K562 (cell line): ENCODE results near the gene ABHD5. TPM values are rescaled to one million over a fixed set of nuclear protein-coding genes. Genes with fewer than 3 reads are reported as not detected.

Experiments used
- ARID1B ChIP-seq: fragments of 450-650 bp; IDR thresholded peaks from 2 replicates; pipeline ENCODE4 v1.6.1; 2016; ENCODE audit warnings: antibody characterized with exemption, mild to moderate bottlenecking, inconsistent platforms
- C11orf30 ChIP-seq: fragments of 450-650 bp; IDR thresholded peaks from 2 replicates; pipeline ENCODE4 v1.6.1; 2016; ENCODE audit warnings: low read depth, mild to moderate bottlenecking
- CAMTA2 ChIP-seq: fragments of 250-450 bp; sonication (Bioruptor Pico); conservative IDR thresholded peaks from 2 replicates; pipeline ENCODE4 v1.5.1; 2022
- CBX8 ChIP-seq: fragments of 200-600 bp; sonication (generic); IDR thresholded peaks from 2 replicates; pipeline ENCODE4 v1.6.1; 2012; ENCODE audit warnings: borderline replicate concordance, mixed run types, low read depth, mild to moderate bottlenecking, moderate library complexity, mixed read lengths, low read length, control low read depth, inconsistent platforms; ENCODE audit not compliant: poor library complexity, severe bottlenecking; ENCODE audit errors: extremely low read depth
- CEBPB ChIP-seq: fragments of 450-650 bp; IDR thresholded peaks from 2 replicates; pipeline ENCODE4 v1.6.1; 2016; ENCODE audit warnings: missing genetic modification characterization, missing compliant biosample characterization
- CHD1 ChIP-seq: fragments of 200-600 bp; sonication (generic); IDR thresholded peaks from one replicate; pipeline ENCODE4 v1.6.1; 2012; ENCODE audit warnings: mild to moderate bottlenecking, moderate library complexity, low read length, inconsistent platforms
- GTF2A2 ChIP-seq: IDR thresholded peaks from 2 replicates; pipeline ENCODE4 v1.6.1; 2016; ENCODE audit warnings: mild to moderate bottlenecking, missing genetic modification characterization, missing compliant biosample characterization
- NCOA1 ChIP-seq: fragments of 450-650 bp; IDR thresholded peaks from 2 replicates; pipeline ENCODE4 v1.6.1; 2016; ENCODE audit warnings: low read depth
- NFXL1 ChIP-seq: fragments of 450-650 bp; formaldehyde crosslinking; IDR thresholded peaks from 2 replicates; pipeline ENCODE4 v1.4.0; 2021; ENCODE audit warnings: mild to moderate bottlenecking
- POLR3G ChIP-seq: IDR thresholded peaks from 2 replicates; pipeline ENCODE4 v1.6.1; 2011; ENCODE audit not compliant: insufficient read length, insufficient replicate concordance; ENCODE audit errors: extremely low read depth
- RFX7 ChIP-seq: fragments of 250-450 bp; sonication (Bioruptor Pico); IDR thresholded peaks from 2 replicates; pipeline ENCODE4 v1.5.1; 2021; ENCODE audit warnings: mild to moderate bottlenecking
- SOX6 ChIP-seq: fragments of 450-650 bp; IDR thresholded peaks from 2 replicates; pipeline ENCODE4 v1.6.1; 2014; ENCODE audit warnings: mild to moderate bottlenecking
- SRSF1 ChIP-seq: fragments of 200-400 bp; formaldehyde crosslinking; IDR thresholded peaks from 2 replicates; pipeline ENCODE4 v1.6.1; 2017; ENCODE audit warnings: mild to moderate bottlenecking, low read depth, low read length, moderate library complexity
- TBP ChIP-seq: optimal IDR thresholded peaks from 2 replicates; pipeline ENCODE3; 2011; ENCODE audit warnings: low read depth, low read length, improper control_type of control experiment
- ZBTB17 ChIP-seq: fragments of 450-650 bp; formaldehyde crosslinking; IDR thresholded peaks from 2 replicates; pipeline ENCODE4 v1.4.0; 2020; ENCODE audit warnings: mild to moderate bottlenecking
- ZC3H4 ChIP-seq: sonication (generic); formaldehyde crosslinking; IDR thresholded peaks from 2 replicates; pipeline ENCODE4 v1.9.0; 2021; ENCODE audit warnings: missing genetic modification reagents, borderline replicate concordance
- ZNF224 ChIP-seq: sonication (generic); formaldehyde crosslinking; IDR thresholded peaks from 2 replicates; pipeline ENCODE4 v1.8.0; 2022; ENCODE audit warnings: mild to moderate bottlenecking, missing genetic modification reagents
- polyA plus RNA-seq, 8 experiments: library from polyadenylated mRNA; depleted of rRNA in 4 of 8; stranded (reverse) in 5 of 8; unstranded in 3 of 8; fragments of >200 nt; fragmentation: Nextera tagmentation in 2 of 8; fragmentation: Illumina TruSeq in 1 of 8; extraction: Ambion mirVana in 2 of 8; extraction: Trizol in 1 of 8; gene quantifications; 2 replicates each; pipeline versions ENCODE4 v1.2.1 to v1.2.3, GENCODE V29; 2011 to 2014; ENCODE audit warnings: inconsistent platforms in 1 of 8, missing spikeins in 1 of 8
- total RNA-seq, 7 experiments: library from RNA; depleted of rRNA in 6 of 7; stranded (reverse); fragments of >200 nt in 6 of 7; fragmentation: Illumina TruSeq in 2 of 7; extraction: Trizol in 2 of 7; gene quantifications; 2 replicates each; pipeline versions ENCODE4 v1.2.1 to v1.2.3, GENCODE V29; 2011 to 2021; ENCODE audit warnings: low replicate concordance in 1 of 7
- TF ChIP-seq, protein P1 (sequence below): sonication (generic); formaldehyde crosslinking; IDR thresholded peaks from 2 replicates; pipeline ENCODE4 v1.8.0; 2022; ENCODE audit warnings: mild to moderate bottlenecking, missing genetic modification reagents
- TF ChIP-seq, protein P2 (sequence below): sonication (generic); formaldehyde crosslinking; IDR thresholded peaks from 2 replicates; pipeline ENCODE4 v1.8.0; 2022; ENCODE audit warnings: missing genetic modification reagents, mild to moderate bottlenecking, borderline replicate concordance
- TF ChIP-seq, protein P3 (sequence below): sonication (generic); formaldehyde crosslinking; IDR thresholded peaks from 2 replicates; pipeline ENCODE4 v1.8.1; 2023; ENCODE audit warnings: mild to moderate bottlenecking, missing genetic modification reagents
- TF ChIP-seq, protein P4 (sequence below): fragments of 450-650 bp; IDR thresholded peaks from 2 replicates; pipeline ENCODE4 v1.6.1; 2016
- TF ChIP-seq, protein P5 (sequence below): fragments of 450-650 bp; IDR thresholded peaks from one replicate; pipeline ENCODE4 v1.6.1; 2018; ENCODE audit warnings: mild to moderate bottlenecking, moderate library complexity; ENCODE audit not compliant: partially characterized antibody

Gene ABHD5
- total and polyA plus RNA-seq, 9 of the 15 experiments (the other 6 are each of a cell fraction or from before 2014, with no cell fraction given): 27.8 to 61.7 (median 39.9) TPM

DNA sequence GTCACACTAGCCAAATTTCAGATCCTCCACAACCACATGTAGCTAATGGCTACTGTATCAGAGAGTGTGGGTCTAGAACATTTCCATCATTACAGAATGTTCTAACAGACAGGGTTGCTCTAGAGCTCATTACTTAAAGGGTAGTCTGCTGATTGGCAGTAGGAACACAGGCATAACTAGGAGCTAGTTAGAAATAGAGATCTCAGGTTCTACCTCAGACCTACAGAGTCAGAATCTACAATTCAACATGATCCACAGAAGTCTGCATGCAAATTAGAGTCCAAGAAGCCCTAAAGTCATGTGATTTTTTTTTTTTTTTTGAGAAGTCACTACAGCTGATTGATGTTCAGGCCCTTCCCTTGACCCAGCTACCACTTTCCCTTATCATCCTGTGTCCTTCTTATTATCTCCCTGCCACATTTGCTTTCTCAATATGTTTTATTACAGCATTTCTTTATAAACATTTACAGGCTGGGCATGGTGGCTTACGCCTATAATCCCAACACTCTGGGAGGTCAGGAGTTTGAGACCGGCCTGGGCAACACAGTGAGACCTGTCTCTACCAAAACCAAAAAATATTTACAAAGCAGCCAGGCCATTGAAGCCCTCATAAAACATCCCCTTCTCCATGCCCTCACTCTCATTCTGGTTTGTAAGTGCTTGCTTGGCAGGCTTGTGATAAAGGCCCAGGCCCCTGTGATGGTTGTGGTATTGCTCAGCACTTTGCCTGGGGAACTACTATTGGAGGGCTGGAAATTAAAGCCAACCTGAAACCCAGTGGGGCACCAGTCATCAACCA, 3.8 kb upstream of the ABHD5 start (continued):
- TF ChIP-seq, protein P1, sequence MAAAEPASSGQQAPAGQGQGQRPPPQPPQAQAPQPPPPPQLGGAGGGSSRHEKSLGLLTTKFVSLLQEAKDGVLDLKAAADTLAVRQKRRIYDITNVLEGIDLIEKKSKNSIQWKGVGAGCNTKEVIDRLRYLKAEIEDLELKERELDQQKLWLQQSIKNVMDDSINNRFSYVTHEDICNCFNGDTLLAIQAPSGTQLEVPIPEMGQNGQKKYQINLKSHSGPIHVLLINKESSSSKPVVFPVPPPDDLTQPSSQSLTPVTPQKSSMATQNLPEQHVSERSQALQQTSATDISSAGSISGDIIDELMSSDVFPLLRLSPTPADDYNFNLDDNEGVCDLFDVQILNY (CRISPR knock-in tag): no peak
- TF ChIP-seq, protein P2, sequence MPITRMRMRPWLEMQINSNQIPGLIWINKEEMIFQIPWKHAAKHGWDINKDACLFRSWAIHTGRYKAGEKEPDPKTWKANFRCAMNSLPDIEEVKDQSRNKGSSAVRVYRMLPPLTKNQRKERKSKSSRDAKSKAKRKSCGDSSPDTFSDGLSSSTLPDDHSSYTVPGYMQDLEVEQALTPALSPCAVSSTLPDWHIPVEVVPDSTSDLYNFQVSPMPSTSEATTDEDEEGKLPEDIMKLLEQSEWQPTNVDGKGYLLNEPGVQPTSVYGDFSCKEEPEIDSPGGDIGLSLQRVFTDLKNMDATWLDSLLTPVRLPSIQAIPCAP: no peak
- TF ChIP-seq ARID1B (peak; percentile 97), SRSF1 (no peak), C11orf30 (no peak), ZC3H4 (CRISPR knock-in tag) (no peak), CEBPB (tag) (peak; percentile 64), CAMTA2 (CRISPR knock-in tag) (no peak), CHD1 (no peak), GTF2A2 (tag) (no peak), ZBTB17 (peak; percentile 99), NFXL1 (no peak), ZNF224 (CRISPR knock-in tag) (no peak), NCOA1 (peak; percentile 75; the same call in 1 of the 2 replicates), CBX8 (no peak), SOX6 (peak; percentile 88), TBP (peak; percentile 21), POLR3G (no peak), RFX7 (CRISPR knock-in tag) (no peak)
- TF ChIP-seq, protein P3, sequence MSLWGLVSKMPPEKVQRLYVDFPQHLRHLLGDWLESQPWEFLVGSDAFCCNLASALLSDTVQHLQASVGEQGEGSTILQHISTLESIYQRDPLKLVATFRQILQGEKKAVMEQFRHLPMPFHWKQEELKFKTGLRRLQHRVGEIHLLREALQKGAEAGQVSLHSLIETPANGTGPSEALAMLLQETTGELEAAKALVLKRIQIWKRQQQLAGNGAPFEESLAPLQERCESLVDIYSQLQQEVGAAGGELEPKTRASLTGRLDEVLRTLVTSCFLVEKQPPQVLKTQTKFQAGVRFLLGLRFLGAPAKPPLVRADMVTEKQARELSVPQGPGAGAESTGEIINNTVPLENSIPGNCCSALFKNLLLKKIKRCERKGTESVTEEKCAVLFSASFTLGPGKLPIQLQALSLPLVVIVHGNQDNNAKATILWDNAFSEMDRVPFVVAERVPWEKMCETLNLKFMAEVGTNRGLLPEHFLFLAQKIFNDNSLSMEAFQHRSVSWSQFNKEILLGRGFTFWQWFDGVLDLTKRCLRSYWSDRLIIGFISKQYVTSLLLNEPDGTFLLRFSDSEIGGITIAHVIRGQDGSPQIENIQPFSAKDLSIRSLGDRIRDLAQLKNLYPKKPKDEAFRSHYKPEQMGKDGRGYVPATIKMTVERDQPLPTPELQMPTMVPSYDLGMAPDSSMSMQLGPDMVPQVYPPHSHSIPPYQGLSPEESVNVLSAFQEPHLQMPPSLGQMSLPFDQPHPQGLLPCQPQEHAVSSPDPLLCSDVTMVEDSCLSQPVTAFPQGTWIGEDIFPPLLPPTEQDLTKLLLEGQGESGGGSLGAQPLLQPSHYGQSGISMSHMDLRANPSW (CRISPR knock-in tag): no peak
- TF ChIP-seq, protein P4, sequence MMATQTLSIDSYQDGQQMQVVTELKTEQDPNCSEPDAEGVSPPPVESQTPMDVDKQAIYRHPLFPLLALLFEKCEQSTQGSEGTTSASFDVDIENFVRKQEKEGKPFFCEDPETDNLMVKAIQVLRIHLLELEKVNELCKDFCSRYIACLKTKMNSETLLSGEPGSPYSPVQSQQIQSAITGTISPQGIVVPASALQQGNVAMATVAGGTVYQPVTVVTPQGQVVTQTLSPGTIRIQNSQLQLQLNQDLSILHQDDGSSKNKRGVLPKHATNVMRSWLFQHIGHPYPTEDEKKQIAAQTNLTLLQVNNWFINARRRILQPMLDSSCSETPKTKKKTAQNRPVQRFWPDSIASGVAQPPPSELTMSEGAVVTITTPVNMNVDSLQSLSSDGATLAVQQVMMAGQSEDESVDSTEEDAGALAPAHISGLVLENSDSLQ: peak; percentile 98
- TF ChIP-seq, protein P5, sequence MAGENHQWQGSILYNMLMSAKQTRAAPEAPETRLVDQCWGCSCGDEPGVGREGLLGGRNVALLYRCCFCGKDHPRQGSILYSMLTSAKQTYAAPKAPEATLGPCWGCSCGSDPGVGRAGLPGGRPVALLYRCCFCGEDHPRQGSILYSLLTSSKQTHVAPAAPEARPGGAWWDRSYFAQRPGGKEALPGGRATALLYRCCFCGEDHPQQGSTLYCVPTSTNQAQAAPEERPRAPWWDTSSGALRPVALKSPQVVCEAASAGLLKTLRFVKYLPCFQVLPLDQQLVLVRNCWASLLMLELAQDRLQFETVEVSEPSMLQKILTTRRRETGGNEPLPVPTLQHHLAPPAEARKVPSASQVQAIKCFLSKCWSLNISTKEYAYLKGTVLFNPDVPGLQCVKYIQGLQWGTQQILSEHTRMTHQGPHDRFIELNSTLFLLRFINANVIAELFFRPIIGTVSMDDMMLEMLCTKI: no peak
